Measurements from ENCODE around the gene SYT7.

Gene SYT7

GRCh38 chr11:61554172-61554988 is 26.5 kb downstream of the SYT7 start:
- DNase-seq: no peak

- DNase-seq: no peak
Measured at GRCh38 chr11:61553373-61554171, 27.3 kb downstream of the SYT7 start.

- DNase-seq: no peak
Measured at GRCh38 chr11:61552108-61552635, 28.7 kb downstream of the SYT7 start.

GRCh38 chr11:61551634-61552033 is 29.2 kb downstream of the SYT7 start:
- DNase-seq: no peak

GRCh38 chr11:61550665-61551227 is 30.1 kb downstream of the SYT7 start:
- DNase-seq: no peak

GRCh38 chr11:61549662-61550568 is 31.0 kb downstream of the SYT7 start:
- DNase-seq: no peak

GRCh38 chr11:61549177-61549576 is 31.7 kb downstream of the SYT7 start:
- no peak for DNase-seq

GRCh38 chr11:61547246-61547645 is 33.6 kb downstream of the SYT7 start:
- no peak for DNase-seq

GRCh38 chr11:61546663-61547062 is 34.2 kb downstream of the SYT7 start:
- no peak for DNase-seq

- no peak for DNase-seq
Measured at GRCh38 chr11:61545921-61546320, 35.0 kb downstream of the SYT7 start.

- DNase-seq: no peak
Measured at GRCh38 chr11:61545341-61545740, 35.5 kb downstream of the SYT7 start.

GRCh38 chr11:61544466-61544865 is 36.4 kb downstream of the SYT7 start:
- no peak for DNase-seq

- DNase-seq: no peak
Measured at GRCh38 chr11:61543606-61544306, 37.1 kb downstream of the SYT7 start.

GRCh38 chr11:61542705-61543104 is 38.2 kb downstream of the SYT7 start:
- DNase-seq: no peak

GRCh38 chr11:61542024-61542461 is 38.8 kb downstream of the SYT7 start:
- DNase-seq: no peak

GRCh38 chr11:61541598-61541997 is 39.3 kb downstream of the SYT7 start:
- no peak for DNase-seq

- no peak for DNase-seq
Measured at GRCh38 chr11:61540528-61540927, 40.3 kb downstream of the SYT7 start.

- DNase-seq: no peak
Measured at GRCh38 chr11:61539831-61540357, 41.0 kb downstream of the SYT7 start.

GRCh38 chr11:61539006-61539405 is 41.9 kb downstream of the SYT7 start:
- no peak for DNase-seq

- no peak for DNase-seq
Measured at GRCh38 chr11:61538636-61538961, 42.3 kb downstream of the SYT7 start.

- DNase-seq: no peak
Measured at GRCh38 chr11:61537326-61537725, 43.5 kb downstream of the SYT7 start.
